KMS-11 (cell line): ENCODE data around the gene COMMD1.
"Not testable (repeated sequence)": the region's sequence is repeated elsewhere in the genome, so short reads cannot be mapped to it uniquely, and the experiment has no call there.

Experiments used
- H2AFZ ChIP-seq: fragments of 200-600 bp; sonication (generic); 2 replicates; pipeline ENCODE4 v1.6.1; 2016; ENCODE audit warnings: antibody characterized with exemption, mixed run types, low read depth
- H3K27ac ChIP-seq: fragments of 200-600 bp; sonication (generic); 2 replicates; pipeline ENCODE4 v1.6.1; 2016; ENCODE audit warnings: mild to moderate bottlenecking, mixed run types
- H3K27me3 ChIP-seq: fragments of 200-600 bp; sonication (generic); 2 replicates; pipeline ENCODE4 v1.6.1; 2017; ENCODE audit warnings: mild to moderate bottlenecking, low read depth, mixed run types, moderate library complexity; ENCODE audit not compliant: insufficient read depth
- H3K36me3 ChIP-seq: fragments of 200-600 bp; sonication (generic); 2 replicates; pipeline ENCODE4 v1.6.1; 2017; ENCODE audit warnings: mild to moderate bottlenecking, mixed run types; ENCODE audit not compliant: insufficient read depth
- H3K4me1 ChIP-seq: fragments of 200-600 bp; sonication (generic); 2 replicates; pipeline ENCODE4 v1.6.1; 2016; ENCODE audit warnings: mild to moderate bottlenecking, low read depth, mixed run types; ENCODE audit not compliant: poor library complexity, severe bottlenecking
- H3K4me2 ChIP-seq: fragments of 200-600 bp; sonication (generic); 2 replicates; pipeline ENCODE4 v1.7.0; 2016; ENCODE audit warnings: mild to moderate bottlenecking, mixed run types
- H3K4me3 ChIP-seq: fragments of 200-600 bp; sonication (generic); IDR thresholded peaks from 2 replicates; pipeline ENCODE4 v1.6.1; 2017; ENCODE audit warnings: low read depth, low read length, mixed read lengths; ENCODE audit not compliant: insufficient read depth
- H3K79me2 ChIP-seq: fragments of 200-600 bp; sonication (generic); 2 replicates; pipeline ENCODE4 v1.6.1; 2016; ENCODE audit warnings: low read depth, mixed run types; ENCODE audit not compliant: insufficient read depth
- H3K9ac ChIP-seq: fragments of 200-600 bp; sonication (generic); 2 replicates; pipeline ENCODE4 v1.6.1; 2016; ENCODE audit warnings: mild to moderate bottlenecking, mixed run types
- H4K20me1 ChIP-seq: fragments of 200-600 bp; sonication (generic); 2 replicates; pipeline ENCODE4 v1.6.1; 2016; ENCODE audit warnings: mild to moderate bottlenecking, mixed run types; ENCODE audit not compliant: insufficient read depth
- CTCF ChIP-seq: fragments of 200-600 bp; sonication (generic); conservative IDR thresholded peaks from 2 replicates; pipeline ENCODE4 v1.6.1; 2017; ENCODE audit warnings: low read depth, mild to moderate bottlenecking, antibody characterized with exemption, low read length, moderate library complexity, mixed read lengths

COMMD1 gene

DNA sequence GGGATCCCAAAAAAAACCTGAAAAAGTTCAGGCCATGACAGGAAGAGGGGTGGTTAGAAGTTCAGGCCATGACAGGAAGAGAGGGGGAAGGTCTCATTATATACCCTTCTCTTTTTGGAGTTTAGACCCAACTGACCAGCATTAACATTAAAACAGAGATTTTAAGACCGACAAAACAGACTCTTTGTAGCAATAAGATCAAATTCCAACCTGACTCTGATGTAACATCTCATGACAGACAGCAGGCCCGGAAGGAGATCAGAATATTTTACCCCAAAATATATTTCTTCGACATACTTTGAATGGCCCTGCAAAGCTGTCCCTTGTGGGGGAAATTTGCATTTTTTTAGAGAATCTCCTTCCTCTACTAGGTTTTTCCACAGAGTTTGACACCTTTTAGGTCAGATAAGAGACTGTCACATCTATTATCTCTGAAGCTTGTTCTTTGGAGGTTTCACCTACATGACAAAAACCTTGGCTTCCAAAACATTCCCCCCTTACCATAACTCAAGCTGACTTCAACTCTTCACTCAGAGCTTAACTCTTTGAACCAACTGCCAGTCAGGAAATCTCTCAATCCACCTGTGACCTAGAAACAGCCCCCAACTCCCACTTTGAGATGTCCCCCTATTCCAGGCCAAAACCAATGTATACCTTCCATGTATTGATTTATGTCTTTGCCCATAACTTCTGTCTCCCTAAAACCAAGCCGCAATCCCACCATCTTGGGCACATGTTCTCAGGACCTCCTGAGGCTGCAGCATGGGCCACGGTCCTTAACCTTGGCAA lies 239.4 kb downstream of the COMMD1 start:
- Histone ChIP-seq H2AFZ (no peak overlapping the region), H3K27me3 (no peaks in the 10 kb centered on the region), H4K20me1 (no peaks in the 10 kb centered on the region), H3K4me1 (peaks cover 22% of the 10 kb centered on the region), H3K27ac (no peak overlapping the region), H3K79me2 (no peaks in the 10 kb centered on the region), H3K4me2 (no peak overlapping the region), H3K9ac (no peak overlapping the region), H3K36me3 (no peaks in the 10 kb centered on the region), H3K4me3 (no peak overlapping the region)
- no peak for TF ChIP-seq CTCF

- H3K36me3 ChIP-seq: no peaks in the 10 kb centered on the region
- no peak overlapping the region for H3K4me3 ChIP-seq
- no peak for TF ChIP-seq CTCF
- no peaks in the 10 kb centered on the region for H4K20me1 ChIP-seq
- no peak overlapping the region for H2AFZ ChIP-seq
- H3K9ac ChIP-seq: no peak overlapping the region
- H3K4me2 ChIP-seq: no peak overlapping the region
- peaks cover 21% of the 10 kb centered on the region for H3K4me1 ChIP-seq
- H3K79me2 ChIP-seq: no peaks in the 10 kb centered on the region
- H3K27me3 ChIP-seq: no peaks in the 10 kb centered on the region
- no peak overlapping the region for H3K27ac ChIP-seq
These were observed 240.1 kb downstream of the COMMD1 start for GRCh38 chr2:62145478-62146100.

DNA sequence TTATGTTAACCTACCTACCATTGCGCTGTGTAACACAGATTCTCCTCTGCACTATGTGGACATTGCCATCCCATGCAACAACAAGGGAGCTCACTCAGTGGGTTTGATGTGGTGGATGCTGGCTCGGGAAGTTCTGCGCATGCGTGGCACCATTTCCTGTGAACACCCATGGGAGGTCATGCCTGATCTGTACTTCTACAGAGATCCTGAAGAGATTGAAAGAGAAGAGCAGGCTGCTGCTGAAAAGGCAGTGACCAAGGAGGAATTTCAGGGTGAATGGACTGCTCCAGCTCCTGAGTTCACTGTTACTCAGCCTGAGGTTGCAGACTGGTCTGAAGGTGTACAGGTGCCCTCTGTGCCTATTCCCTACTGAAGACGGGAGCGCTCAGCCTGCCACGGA lies 241.3 kb downstream of the COMMD1 start:
- not testable (repeated sequence) for H3K27me3 ChIP-seq, H3K4me2 ChIP-seq, H4K20me1 ChIP-seq, H3K4me1 ChIP-seq, H3K27ac ChIP-seq, H3K9ac ChIP-seq, H2AFZ ChIP-seq, H3K79me2 ChIP-seq, H3K4me3 ChIP-seq, H3K36me3 ChIP-seq

- Histone ChIP-seq H4K20me1 (no peaks in the 10 kb centered on the region), H2AFZ (no peak overlapping the region), H3K79me2 (no peaks in the 10 kb centered on the region), H3K27me3 (no peaks in the 10 kb centered on the region), H3K27ac (no peak overlapping the region), H3K9ac (no peak overlapping the region), H3K36me3 (no peaks in the 10 kb centered on the region), H3K4me3 (no peak overlapping the region), H3K4me1 (peaks cover 5% of the 10 kb centered on the region), H3K4me2 (no peak overlapping the region)
- TF ChIP-seq CTCF: no peak
These were observed 242.3 kb downstream of the COMMD1 start for GRCh38 chr2:62147610-62148301.
